ENCODE measurements around the gene OR52K1.

GRCh38 chr11:4495986-4496385 is 13.5 kb downstream of the OR52K1 start:
- no peak for TF ChIP-seq CTCF (IDR thresholded peaks at IDR 0.05)
- TF ChIP-seq POLR2A (IDR thresholded peaks at IDR 0.05), result no peak

Measured in esophagus squamous epithelium (tissue), 4 donors.